AG04450 (cell line): ENCODE results near the gene FRAS1. TPM values are rescaled to one million over a fixed set of nuclear protein-coding genes. Genes with fewer than 3 reads are reported as not detected.

Source experiments
- CTCF ChIA-PET: fragments of 300-600, 350-600 bp; formaldehyde crosslinking; extraction: SDS; loops from one replicate; lab custom pipeline; 2022; ENCODE audit warnings: antibody characterized with exemption, inconsistent platforms; lab: Charles Lee
- POLR2A ChIA-PET: fragments of 350-600 bp; formaldehyde crosslinking; extraction: SDS; loops from one replicate; lab custom pipeline; 2021; ENCODE audit warnings: antibody characterized with exemption, inconsistent platforms; lab: Yijun Ruan, JAX
- DNase-seq: peaks from one replicate; pipeline ENCODE4 v3.0.0-alpha.2; 2011; ENCODE audit warnings: low read depth, low spot score
- H3K27ac ChIP-seq: one replicate; pipeline ENCODE4 v1.5.1; 2012; ENCODE audit warnings: low read depth, low read length, control low read depth
- H3K27me3 ChIP-seq: one replicate; pipeline ENCODE4 v1.6.0; 2012; ENCODE audit warnings: low read length; ENCODE audit not compliant: control insufficient read depth, insufficient read depth
- H3K4me3 ChIP-seq: 2 replicates; pipeline ENCODE4 v1.5.1; 2011; ENCODE audit warnings: mild to moderate bottlenecking, low read depth, low read length, control low read depth
- H3K9me3 ChIP-seq: 2 replicates; pipeline ENCODE4 v1.5.1; 2012; ENCODE audit warnings: low read length; ENCODE audit not compliant: control insufficient read depth, insufficient read depth
- CTCF ChIP-seq: IDR thresholded peaks from 2 replicates; pipeline ENCODE4 v1.5.1; 2011; ENCODE audit warnings: low read depth, low read length, control low read depth, inconsistent platforms
- polyA plus RNA-seq: library from polyadenylated mRNA; depleted of rRNA; stranded (reverse); fragments of >200 nt; gene quantifications from 2 replicates; pipeline ENCODE4 v1.2.3, GENCODE V29; 2011

FRAS1 gene
- polyA plus RNA-seq, 1 experiment, result 0.21 TPM

- Histone ChIP-seq H3K4me3 (no peak overlapping the region), H3K27ac (no peak overlapping the region), H3K27me3 (peaks cover 2% of the 10 kb centered on the region), H3K9me3 (no peaks in the 10 kb centered on the region)
- ChIA-PET CTCF (no interaction called here), POLR2A (no interaction called here)
- no peak for TF ChIP-seq CTCF
- DNase-seq, result no peak
Measured at GRCh38 chr4:78342125-78342524, 285.0 kb downstream of the FRAS1 start.

- Histone ChIP-seq H3K27me3 (peaks cover 2% of the 10 kb centered on the region), H3K4me3 (no peak overlapping the region), H3K9me3 (no peaks in the 10 kb centered on the region), H3K27ac (no peak overlapping the region)
- ChIA-PET POLR2A (no interaction called here), CTCF (no interaction called here)
- no peak for TF ChIP-seq CTCF
- DNase-seq, result no peak
Measured at GRCh38 chr4:78343682-78344081, 286.6 kb downstream of the FRAS1 start.

- Histone ChIP-seq H3K4me3 (no peak overlapping the region), H3K9me3 (no peaks in the 10 kb centered on the region), H3K27me3 (peaks cover 2% of the 10 kb centered on the region), H3K27ac (no peak overlapping the region)
- ChIA-PET POLR2A (no interaction called here), CTCF (no interaction called here)
- no peak for DNase-seq
- no peak for TF ChIP-seq CTCF
Measured at GRCh38 chr4:78345237-78345636, 288.1 kb downstream of the FRAS1 start.

GRCh38 chr4:78346222-78346621, 289.1 kb downstream of the FRAS1 start:
- DNase-seq, result no peak
- H3K4me3 ChIP-seq, result no peak overlapping the region
- ChIA-PET POLR2A (no interaction called here), CTCF (no interaction called here)
- H3K9me3 ChIP-seq, result no peaks in the 10 kb centered on the region
- no peak for TF ChIP-seq CTCF
- H3K27ac ChIP-seq, result no peak overlapping the region
- peaks cover 2% of the 10 kb centered on the region for H3K27me3 ChIP-seq

- DNase-seq, result no peak
- ChIA-PET POLR2A (no interaction called here), CTCF (no interaction called here)
- H3K27ac ChIP-seq, result no peak overlapping the region
- no peak overlapping the region for H3K4me3 ChIP-seq
- no peak for TF ChIP-seq CTCF
- no peaks in the 10 kb centered on the region for H3K27me3 ChIP-seq
- no peaks in the 10 kb centered on the region for H3K9me3 ChIP-seq
Measured at GRCh38 chr4:78347527-78347926, 290.4 kb downstream of the FRAS1 start.
